NCI-H446 treated with DMSO at 0.1 percent for 48 hours (cell line): Measurements from ENCODE around the gene PTGDR.

Experiments used
- DNase-seq: peaks from one replicate; lab custom pipeline; 2025; lab: John Stamatoyannopoulos, UW

The PTGDR gene

DNA sequence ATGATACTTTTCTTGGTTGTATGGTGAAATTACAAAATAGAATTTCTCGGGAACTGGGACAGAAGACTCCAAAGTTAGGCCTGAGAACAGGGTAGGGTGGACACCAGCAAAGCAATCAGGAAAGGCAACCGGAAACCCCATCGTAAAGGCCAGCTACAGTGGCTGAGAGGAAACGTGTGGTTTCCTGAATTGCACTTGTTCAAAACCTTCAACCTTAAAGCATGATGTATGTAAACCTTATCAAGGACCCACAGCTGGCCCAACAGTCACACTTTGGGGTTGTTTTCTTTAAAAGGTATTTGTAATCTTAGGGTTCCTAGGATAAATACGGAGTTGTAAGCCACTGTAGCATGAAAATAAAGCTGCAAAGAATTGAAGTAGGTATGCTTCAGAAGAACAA lies 2.2 kb upstream of the PTGDR start:
- no peak for DNase-seq

DNA sequence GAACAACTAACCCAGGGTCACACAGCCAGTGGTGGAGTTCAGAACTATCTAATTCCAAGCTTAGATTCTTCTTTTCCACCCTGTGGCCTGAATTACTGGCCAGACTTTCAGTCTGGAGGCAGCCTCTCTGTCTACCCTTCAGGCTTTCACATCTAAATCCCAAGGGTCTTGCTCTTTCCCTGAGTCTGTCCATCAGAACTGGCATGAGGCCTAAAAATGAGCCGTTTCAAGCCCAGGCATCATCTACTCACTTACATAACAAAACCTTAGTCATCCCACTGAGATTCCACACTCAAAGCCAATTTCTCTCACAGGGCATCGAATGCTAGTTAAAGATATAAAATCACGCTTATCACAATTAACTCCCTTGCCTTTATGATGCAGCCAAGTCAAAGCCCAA lies 1.3 kb upstream of the PTGDR start:
- DNase-seq = no peak

DNA sequence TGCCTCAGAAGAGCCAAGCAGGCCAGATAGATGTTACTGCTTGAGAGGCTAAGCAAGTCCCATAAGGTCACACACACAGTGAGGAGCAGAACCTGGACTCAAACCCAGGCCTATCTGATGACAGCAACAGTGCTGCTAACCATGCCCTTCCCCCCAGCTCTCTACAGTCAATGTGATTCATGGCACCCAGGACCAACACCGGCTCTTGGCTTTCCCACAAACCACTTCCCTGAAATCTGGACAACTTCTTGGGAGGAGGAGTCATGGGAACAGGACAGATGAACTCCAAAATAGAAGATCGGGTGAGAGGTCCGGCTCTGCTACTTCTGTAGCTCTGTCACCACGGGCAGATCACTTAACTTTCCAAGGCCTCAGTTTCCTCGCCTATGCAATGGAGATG lies 716 bp upstream of the PTGDR start:
- DNase-seq = no peak

DNA sequence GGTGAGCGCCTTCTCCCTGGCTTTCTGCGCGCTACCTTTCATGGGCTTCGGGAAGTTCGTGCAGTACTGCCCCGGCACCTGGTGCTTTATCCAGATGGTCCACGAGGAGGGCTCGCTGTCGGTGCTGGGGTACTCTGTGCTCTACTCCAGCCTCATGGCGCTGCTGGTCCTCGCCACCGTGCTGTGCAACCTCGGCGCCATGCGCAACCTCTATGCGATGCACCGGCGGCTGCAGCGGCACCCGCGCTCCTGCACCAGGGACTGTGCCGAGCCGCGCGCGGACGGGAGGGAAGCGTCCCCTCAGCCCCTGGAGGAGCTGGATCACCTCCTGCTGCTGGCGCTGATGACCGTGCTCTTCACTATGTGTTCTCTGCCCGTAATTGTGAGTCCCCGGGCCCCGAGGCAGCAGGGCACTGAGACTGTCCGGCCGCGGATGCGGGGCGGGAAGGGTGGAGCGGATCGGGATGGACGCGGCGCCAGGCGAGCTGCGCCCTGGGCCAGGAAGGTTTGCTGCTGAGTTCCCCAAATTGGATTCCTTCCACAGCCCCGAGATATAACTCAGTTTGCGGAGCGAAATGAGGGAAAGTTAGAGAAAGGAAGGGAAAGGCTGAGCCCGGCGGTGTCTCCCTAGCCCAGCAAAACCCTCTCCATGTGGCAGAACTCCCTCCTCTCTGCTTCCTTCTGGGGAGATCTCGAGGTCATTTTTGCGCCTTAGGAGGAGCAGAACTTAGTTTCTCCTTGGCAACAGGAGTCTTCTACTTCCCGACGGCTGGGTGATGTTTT lies 972 bp downstream of the PTGDR start:
- no peak for DNase-seq

DNA sequence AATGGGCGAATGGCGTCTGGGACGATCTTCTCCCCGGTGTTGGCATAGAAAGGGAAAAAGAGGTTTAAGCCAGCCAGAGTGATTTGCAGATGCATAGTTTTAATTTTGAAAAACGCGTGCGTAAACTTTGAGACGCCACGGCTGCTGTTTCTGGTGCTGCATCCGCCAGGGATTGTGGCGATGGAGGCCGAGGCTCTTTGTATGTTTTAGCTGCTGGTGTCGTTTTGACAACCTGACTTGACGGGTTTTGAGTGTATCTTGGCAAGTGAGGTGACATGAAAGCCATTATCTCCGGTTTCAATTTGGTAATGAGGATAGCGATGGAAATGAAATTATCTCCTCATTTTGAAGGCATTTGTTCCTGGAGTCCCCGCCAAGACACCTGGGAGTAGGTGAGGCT lies 1.6 kb downstream of the PTGDR start:
- DNase-seq = no peak

DNA sequence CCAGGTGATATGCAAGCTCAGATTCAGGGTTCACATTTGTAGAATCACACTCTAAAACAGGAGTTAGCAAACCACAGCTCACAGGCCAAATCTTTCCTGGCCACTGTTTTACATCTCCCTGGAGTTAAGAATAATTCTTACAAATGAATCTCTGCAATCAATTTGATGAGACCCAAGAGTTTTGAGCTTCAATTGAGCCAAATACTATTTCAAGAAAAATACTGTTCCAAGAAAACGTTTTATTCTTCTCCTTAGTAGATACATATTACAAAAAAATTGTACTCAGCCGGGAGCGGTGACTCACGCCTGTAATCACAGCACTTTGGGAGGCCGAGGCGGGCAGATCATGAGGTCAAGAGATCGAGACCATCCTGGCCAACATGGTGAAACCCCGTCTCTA lies 2.5 kb downstream of the PTGDR start:
- DNase-seq = no peak

DNA sequence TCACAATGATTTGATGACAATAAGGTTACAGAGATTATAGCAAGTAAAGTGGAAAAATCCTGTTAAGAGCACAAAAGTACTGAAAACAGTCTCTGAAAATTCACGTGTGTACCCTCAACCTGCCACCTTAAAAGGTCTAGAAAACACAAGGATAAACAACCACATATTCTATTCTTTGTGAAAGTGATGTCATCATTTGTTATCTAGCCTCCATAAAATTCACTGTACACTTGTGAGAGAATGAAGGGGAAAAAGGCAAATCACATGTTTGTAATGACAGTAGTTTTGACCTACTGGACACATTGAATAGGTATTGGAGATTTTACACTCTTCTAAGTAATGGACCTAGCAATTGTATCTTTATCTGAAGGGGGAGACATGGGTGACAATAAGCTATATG lies 4.0 kb downstream of the PTGDR start:
- no peak for DNase-seq

DNA sequence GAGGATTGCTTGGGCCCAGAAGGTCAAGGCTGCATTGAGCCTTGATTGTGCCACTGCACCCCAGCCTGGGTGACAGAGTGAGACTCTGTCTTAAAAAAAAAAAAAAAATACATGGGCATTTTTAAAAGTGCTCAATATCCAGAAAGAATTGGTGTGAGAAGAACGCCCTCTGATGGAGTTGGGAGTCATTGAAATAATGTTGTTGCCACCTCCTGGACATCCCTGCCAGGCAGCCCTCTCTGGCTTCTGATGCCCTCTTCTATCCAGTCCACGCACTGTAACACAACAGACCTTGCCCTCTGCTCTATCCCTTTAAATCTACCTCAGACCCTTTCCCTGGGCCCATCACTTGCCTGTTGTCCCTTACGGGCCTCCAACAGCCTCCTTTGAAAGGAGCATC lies 4.9 kb downstream of the PTGDR start:
- DNase-seq = no peak

DNA sequence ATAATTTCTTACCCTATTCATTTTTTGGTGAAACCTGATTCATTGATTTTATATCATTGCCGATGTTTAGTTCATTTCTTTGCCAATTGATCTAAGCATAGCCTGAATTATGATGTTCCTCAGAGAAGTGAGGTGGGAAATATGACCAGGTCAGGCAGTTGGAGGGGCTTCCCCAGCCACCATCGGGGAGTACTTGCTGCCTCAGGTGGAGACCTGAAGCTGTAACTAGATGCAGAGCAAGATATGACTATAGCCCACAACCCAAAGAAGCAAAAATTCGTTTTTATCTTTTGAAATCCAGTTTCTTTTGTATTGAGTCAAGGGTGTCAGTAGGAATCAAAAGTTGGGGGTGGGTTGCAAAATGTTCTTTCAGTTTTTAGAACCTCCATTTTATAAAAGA lies 7.9 kb downstream of the PTGDR start:
- no peak for DNase-seq

DNA sequence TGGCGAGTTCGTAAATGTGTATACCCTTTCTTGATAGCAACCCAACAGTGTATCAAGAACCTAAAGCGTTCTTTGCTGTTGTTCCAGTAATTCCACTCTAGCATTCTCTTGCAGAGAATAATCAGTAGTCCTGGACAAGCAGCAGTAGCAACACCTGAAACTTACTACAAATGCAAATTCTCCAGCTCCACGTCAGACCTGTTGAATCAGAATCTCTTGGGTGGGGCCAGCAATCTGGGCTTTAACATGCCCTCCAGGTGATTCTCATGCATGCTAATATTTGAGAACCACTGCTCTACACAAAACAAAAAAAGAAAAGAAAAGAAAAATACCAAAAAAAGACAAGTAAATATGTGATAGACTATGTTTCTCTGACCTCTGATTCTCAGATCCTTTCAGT lies 10.1 kb downstream of the PTGDR start:
- no peak for DNase-seq

DNA sequence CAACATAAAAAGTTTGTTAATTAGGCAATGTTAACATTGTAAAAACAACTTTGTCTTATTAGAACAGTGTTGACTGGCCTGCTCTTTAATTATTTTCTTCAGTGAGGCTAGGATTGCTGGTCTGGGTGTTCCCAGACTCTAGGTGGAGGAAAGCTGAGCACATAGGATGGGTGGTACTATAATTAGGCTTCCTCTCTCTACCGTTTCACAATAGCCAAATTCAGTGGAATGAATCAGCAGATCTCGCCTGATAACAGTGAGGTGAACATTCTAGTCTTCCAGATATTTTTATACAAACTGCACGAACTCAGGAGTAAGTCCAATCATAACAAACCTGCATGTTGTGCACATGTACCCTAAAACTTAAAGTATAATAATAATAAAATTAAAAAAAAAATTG lies 11.9 kb downstream of the PTGDR start:
- no peak for DNase-seq

DNA sequence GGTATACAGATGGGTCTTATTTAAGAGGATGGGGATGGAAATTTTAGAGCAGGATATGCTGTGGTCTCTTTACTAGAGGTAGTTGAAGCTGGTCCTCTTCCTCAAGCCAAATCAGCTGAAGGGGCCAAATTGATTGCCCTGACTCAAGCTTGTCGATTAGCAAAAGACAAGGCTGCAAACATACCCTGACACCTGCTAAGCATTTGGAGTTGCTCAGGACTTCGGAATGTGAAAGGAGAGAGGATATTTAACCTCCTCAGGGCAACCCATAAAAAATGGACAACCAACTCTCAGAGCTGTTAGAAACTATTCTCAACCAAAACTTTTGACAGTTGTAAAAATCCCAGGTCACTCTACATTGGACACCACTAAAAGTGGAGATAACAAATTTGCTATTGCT lies 15.6 kb downstream of the PTGDR start:
- DNase-seq = no peak

DNA sequence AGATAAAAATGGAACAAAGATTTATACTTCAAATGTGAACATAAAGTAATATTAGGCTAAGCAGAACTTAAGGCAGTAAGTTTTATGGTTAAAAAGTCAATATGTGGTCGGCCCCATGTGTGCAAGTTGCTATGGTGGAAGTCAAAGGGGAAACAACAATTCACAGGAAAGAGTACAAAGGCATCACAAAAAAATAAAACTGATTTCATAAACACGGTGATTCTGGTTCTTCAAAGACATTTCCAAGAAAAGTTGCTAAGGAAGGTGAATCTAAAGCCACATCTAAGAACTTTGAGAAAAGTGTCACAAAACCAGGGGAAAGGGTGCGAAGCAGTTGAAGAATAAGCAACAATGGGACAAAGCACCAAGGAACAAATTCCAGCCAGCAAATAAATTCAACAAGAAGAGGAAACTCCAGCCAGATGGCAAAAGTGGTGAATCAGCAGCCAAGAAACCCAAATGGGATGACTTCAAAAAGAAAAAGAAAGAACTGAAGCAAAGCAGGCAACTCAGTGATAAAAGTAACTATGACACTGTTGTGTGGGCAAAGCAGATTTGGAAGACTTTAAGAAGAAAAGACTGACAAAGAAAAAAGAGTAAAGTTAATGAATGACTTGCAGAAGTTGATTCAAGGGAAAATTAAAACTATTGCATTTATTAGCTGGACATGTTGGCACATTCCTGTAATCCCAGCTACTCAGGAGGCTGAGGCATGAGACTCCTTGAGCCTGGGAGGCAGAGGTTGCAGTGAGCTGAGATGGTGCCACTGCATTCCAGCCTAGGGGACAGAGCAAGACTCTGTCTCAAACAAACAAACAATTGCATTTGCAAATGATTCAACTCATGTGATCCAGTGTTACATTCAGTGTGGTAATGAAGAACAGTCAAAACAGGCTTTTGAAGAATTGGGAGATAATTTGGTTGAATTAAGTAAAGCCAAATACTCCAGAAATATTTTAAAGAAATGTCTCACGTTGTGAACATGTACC lies 19.5 kb downstream of the PTGDR start:
- no peak for DNase-seq

DNA sequence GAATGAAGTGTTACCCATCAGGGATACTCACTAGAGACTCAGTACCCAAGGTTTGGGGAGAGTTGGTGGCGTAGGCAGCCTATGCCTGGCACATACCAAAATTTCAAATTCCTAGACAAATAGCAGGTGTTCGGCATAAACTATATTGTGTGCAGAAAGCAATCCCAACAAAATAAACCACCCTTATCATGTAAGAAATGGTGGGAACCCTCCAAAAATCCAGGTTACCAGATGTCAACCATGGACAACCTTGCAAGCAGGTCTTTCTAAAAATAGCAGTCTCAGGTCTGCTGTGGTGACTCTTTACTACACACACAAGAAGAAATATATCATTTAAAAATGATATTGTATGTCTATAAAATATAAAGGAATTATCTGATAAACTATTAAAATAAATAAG lies 28.9 kb downstream of the PTGDR start:
- DNase-seq = no peak

DNA sequence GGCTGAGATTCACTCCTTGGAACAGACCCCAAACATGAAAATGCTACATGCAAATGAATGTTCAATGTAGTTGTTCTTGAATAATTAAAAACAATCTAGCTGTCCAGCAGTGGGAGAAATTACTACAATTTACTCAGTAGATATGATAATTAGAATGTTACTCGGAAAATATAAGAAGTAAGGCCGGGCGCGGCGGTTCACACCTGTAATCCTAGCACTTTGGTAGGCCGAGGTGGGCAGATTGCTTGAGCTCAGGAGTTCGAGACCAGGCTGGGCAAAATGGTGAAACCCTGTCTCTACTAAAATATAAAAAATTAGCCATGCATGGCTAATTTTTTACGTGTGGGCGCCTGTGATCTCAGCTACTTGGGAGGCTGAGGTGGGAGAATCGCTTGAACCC lies 31.3 kb downstream of the PTGDR start:
- no peak for DNase-seq

DNA sequence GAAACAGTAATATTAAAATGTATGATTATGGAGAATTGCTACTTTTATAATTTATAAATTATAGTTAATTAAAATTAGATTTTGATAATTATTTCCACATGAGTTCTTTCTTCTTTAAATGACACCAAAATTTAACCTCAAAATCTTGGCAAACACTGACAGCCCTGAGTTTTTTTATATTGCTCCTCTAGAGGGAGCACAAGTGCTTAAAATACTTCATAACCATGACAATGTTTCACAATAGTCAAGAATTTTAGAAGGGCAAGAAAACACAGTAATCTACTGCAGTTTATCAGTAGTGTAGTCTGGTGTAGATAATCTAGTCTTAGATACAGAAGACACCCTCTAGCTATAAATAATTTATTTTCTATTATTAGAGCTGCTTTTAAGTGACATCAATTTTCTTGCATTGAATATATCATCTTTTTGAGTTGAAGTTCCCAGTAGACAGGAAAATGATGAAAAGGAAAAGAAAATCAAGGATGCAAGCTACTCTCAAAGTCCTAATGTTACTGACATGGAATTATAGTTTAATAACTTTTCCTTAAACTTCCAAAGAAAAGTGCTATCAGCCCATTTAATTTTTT lies 32.3 kb downstream of the PTGDR start:
- peak; percentile 23 for DNase-seq

DNA sequence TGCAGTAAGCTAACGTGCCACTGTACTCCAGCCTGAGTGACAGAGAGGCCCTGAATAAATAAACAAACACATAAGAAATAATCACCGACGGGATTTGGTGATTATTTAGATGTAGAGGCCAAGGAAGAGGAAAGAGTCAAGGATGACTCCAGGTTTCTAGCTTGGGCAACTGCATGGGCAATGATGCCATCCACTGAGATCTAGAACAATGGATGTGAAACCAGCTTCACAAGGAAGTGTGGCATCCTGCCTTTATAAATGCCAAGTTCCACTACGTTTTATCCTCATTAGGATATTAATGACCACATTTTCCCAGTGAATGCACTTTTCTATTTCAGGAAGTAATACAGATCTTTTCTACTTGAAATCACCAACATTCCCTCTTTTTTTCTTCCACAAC lies 35.7 kb downstream of the PTGDR start:
- DNase-seq = no peak

DNA sequence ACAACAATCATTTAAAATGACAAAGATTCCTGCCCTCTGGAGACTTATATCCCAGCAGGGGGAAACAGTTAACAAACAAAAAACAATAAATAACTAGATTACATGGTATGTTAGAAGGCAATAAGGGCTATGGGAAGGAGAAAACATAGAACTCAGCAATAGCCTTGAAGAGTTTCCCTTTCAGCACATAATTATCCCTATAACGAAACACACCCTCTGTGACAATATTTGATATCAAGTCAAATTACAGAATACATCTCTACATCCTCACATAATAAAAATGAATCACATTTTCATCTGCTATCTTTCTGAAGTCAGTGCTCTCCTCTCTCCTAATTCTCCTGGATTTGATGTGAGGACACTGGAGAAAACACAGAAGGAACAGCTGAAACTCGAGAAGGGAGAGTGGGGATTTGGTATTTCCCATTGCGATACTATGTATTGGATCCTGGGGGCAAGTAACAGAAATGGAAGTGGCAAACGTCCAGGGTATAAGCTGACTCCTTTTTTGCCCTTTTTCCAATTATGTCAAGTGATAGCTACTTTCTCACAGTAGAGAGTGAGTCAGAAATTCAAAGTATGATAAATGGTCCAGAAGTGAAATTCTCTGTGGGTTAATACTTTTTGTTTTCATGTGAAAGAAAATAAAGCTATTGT lies 36.9 kb downstream of the PTGDR start:
- no peak for DNase-seq

DNA sequence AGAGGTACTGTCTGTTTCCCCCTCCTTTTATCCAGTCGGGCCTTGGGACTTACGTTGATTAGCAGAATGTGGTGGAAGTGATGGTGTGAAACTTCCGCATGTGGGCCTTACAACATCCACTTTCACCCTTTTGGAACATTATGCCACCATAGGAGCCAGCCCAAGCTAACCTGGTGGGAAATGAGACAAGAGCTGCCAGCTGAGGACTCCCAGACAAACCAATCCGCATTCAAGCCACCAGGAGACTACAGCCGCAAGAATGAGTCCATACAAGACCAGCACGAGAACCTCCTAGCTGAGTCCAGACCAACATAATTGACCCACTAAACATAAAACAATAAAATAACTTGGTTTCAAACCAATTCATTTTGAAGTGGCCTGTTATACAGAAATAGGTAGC lies 37.5 kb downstream of the PTGDR start:
- no peak for DNase-seq

DNA sequence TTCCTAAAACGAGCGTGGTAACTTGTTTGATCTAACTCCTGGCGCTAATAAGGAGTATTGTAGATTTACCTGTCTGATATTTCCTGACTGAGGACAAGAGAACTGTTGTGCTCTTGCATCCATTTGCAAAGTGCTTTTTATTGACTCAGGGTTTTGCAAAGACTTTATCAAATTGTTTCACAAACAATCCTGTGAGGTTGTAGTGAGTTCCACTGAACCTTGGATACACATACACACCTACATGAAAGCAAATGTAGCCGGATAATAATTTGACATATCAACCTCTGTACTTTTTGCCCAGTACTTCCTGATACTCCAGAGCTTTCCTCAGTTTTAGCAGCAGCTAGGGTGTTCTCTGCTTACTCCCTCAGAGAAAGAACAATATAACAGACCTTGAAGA lies 39.9 kb downstream of the PTGDR start:
- no peak for DNase-seq

DNA sequence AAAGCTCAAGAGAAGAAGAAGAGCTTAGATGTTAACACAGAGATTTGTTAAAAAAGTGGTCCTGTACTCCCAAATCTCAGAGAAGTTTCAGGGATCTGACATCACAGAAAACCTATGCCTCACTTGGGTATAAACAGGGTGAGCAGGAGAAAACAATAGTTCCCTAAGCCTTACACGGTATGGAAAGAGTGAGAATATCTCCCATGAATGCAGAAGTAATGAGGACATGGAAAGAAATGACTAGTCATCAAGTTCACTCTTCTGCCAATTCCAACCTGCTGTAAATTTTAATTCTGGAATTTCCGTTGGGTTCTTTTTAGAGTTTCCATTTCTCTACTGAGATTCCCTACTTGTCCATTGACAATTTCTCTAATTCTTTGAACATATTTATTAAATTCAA lies 40.4 kb downstream of the PTGDR start:
- no peak for DNase-seq

DNA sequence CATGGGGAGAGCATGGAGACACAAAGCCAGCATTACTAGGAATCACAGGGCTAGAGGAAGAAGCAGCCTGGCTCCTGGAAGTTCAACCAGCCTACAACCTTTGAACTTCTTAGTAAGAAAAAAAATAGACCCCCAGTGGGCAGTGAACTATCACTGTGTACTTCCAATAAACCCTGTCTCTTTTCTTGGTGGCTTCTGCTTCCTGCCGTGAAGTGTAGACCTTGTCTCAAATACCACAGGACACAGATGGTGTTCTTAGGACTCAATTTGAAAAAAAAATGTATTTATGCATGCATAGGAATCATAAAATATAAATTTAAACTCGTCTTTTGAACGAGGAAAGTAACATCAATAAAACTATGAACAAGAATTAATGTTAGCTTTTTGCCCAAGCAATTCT lies 43.0 kb downstream of the PTGDR start:
- no peak for DNase-seq
